B cell (primary cell): ENCODE measurements around the gene KIF16B.

Experiments used
- CTCF ChIP-seq: fragments of 200-600 bp; IDR thresholded peaks from one replicate; pipeline ENCODE4 v1.8.0; 2022; ENCODE audit warnings: antibody characterized with exemption, mild to moderate bottlenecking
- EZH2 ChIP-seq: IDR thresholded peaks from 2 replicates; pipeline ENCODE4 v1.6.1; 2012; ENCODE audit warnings: borderline replicate concordance, low read depth, mild to moderate bottlenecking, moderate library complexity, low read length; ENCODE audit not compliant: insufficient read depth, poor library complexity, severe bottlenecking

- no peak for TF ChIP-seq CTCF
- no peak for TF ChIP-seq EZH2
Measured at GRCh38 chr20:16446991-16447390, 126.3 kb downstream of the KIF16B start.
